Loucy (cell line): ENCODE results near the gene RASD1.

Experiments used
- H2AFZ ChIP-seq: fragments of 200-600 bp; sonication (generic); 2 replicates; pipeline ENCODE4 v1.6.0; 2016; ENCODE audit warnings: antibody characterized with exemption, mild to moderate bottlenecking, low read length, moderate library complexity
- H3F3A ChIP-seq: fragments of 200-600 bp; 2 replicates; pipeline ENCODE4 v1.6.0; 2016; ENCODE audit warnings: antibody characterized with exemption, low read depth, mild to moderate bottlenecking
- H3K27me3 ChIP-seq: fragments of 200-600 bp; sonication (generic); 2 replicates; pipeline ENCODE4 v1.6.1; 2014; ENCODE audit warnings: low read length, mild to moderate bottlenecking; ENCODE audit not compliant: insufficient read depth, poor library complexity, severe bottlenecking
- H3K36me3 ChIP-seq: fragments of 200-600 bp; sonication (generic); 2 replicates; pipeline ENCODE4 v1.6.1; 2016; ENCODE audit warnings: low read length; ENCODE audit not compliant: insufficient read depth
- H3K4me1 ChIP-seq: fragments of 200-600 bp; sonication (generic); 2 replicates; pipeline ENCODE4 v1.5.1; 2014; ENCODE audit warnings: low read length, mild to moderate bottlenecking; ENCODE audit not compliant: insufficient read depth, poor library complexity, severe bottlenecking
- H3K4me2 ChIP-seq: fragments of 200-600 bp; sonication (generic); 2 replicates; pipeline ENCODE4 v1.6.0; 2014; ENCODE audit warnings: antibody characterized with exemption, low read length, low read depth, mild to moderate bottlenecking; ENCODE audit not compliant: poor library complexity, severe bottlenecking
- H3K4me3 ChIP-seq: fragments of 200-600 bp; sonication (generic); 2 replicates; pipeline ENCODE4 v1.5.1; 2014; ENCODE audit warnings: low read length, mild to moderate bottlenecking, mixed read lengths; ENCODE audit not compliant: poor library complexity, severe bottlenecking
- H3K79me2 ChIP-seq: fragments of 200-600 bp; sonication (generic); 2 replicates; pipeline ENCODE4 v1.6.1; 2014; ENCODE audit warnings: low read length; ENCODE audit not compliant: insufficient read depth
- H3K9ac ChIP-seq: fragments of 200-600 bp; sonication (generic); 2 replicates; pipeline ENCODE4 v1.6.0; 2014; ENCODE audit warnings: mild to moderate bottlenecking, low read depth, low read length, moderate library complexity; ENCODE audit not compliant: poor library complexity, severe bottlenecking
- H3K9me2 ChIP-seq: fragments of 200-600 bp; sonication (generic); replicated peaks from 2 replicates; pipeline ENCODE4 v1.6.1; 2016; ENCODE audit warnings: low read depth, low read length, mixed read lengths
- H3K9me3 ChIP-seq: fragments of 200-600 bp; sonication (generic); 2 replicates; pipeline ENCODE4 v1.6.1; 2014; ENCODE audit warnings: mild to moderate bottlenecking, antibody characterized with exemption, low read length, low read depth; ENCODE audit not compliant: insufficient read depth
- H4K20me1 ChIP-seq: fragments of 200-600 bp; sonication (generic); 2 replicates; pipeline ENCODE4 v1.6.0; 2014; ENCODE audit warnings: antibody characterized with exemption, low read length, mild to moderate bottlenecking; ENCODE audit not compliant: insufficient read depth, poor library complexity, severe bottlenecking
- EZH2phosphoT487 ChIP-seq: fragments of 200-600 bp; IDR thresholded peaks from 2 replicates; pipeline ENCODE4 v1.6.1; 2018; ENCODE audit warnings: antibody characterized with exemption, mild to moderate bottlenecking, moderate library complexity, borderline replicate concordance
- TF ChIP-seq, protein P1 (sequence below): fragments of 200-600 bp; sonication (generic); conservative IDR thresholded peaks from 2 replicates; pipeline ENCODE4 v1.5.1; 2014; ENCODE audit warnings: mild to moderate bottlenecking, antibody characterized with exemption, low read length

RASD1 gene

DNA sequence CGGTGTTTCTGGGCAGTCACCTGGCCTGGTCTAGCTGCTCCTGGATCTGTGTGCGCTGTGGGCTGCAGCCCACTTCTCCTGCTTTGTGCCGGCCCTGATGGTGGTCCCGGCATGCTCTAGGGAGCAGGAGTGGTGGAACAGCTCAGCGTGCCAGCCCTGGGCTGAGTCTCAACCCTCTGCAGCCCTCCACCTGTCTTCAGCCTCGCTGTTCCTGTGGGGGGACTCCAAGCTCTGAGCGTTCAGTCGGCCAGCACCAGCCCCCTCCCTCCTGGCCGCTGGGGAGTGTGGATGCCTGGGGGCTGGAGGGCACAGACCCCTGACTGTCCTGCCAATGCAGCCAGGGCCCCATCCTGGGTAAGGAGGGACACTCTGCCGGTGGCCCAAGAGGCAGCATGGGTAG lies 23.7 kb upstream of the RASD1 start:
- Histone ChIP-seq H3K4me3 (no peak overlapping the region), H3K27me3 (no peaks in the 10 kb centered on the region), H4K20me1 (no peaks in the 10 kb centered on the region), H3F3A (no peaks in the 10 kb centered on the region), H3K9me3 (no peaks in the 10 kb centered on the region), H2AFZ (no peak overlapping the region), H3K79me2 (no peaks in the 10 kb centered on the region), H3K4me2 (no peak overlapping the region), H3K9me2 (no peaks in the 10 kb centered on the region), H3K36me3 (no peaks in the 10 kb centered on the region), H3K9ac (no peak overlapping the region), H3K4me1 (no peaks in the 10 kb centered on the region)
- TF ChIP-seq, protein P1, sequence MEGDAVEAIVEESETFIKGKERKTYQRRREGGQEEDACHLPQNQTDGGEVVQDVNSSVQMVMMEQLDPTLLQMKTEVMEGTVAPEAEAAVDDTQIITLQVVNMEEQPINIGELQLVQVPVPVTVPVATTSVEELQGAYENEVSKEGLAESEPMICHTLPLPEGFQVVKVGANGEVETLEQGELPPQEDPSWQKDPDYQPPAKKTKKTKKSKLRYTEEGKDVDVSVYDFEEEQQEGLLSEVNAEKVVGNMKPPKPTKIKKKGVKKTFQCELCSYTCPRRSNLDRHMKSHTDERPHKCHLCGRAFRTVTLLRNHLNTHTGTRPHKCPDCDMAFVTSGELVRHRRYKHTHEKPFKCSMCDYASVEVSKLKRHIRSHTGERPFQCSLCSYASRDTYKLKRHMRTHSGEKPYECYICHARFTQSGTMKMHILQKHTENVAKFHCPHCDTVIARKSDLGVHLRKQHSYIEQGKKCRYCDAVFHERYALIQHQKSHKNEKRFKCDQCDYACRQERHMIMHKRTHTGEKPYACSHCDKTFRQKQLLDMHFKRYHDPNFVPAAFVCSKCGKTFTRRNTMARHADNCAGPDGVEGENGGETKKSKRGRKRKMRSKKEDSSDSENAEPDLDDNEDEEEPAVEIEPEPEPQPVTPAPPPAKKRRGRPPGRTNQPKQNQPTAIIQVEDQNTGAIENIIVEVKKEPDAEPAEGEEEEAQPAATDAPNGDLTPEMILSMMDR: no peak
- no peak for TF ChIP-seq EZH2phosphoT487

DNA sequence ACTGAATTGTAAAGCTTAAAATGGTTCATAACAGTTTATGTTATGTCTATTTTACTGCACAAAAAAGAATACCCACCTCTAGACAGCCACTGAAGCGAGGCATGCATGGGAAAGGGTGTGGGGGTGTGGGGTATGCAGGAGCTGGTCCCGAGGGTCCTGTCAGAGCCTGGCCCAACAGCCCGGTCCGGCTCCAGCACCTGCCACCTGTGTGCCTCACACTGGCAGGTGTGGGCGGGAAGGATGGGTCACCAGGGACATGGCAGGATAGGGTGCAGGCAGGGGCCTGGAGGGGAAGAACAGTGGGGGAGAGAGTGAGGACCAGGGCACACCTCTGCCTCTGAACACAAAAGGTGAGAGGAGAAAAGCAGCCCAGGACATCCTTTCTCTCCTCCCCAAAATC lies 22.8 kb upstream of the RASD1 start:
- Histone ChIP-seq H3K4me3 (no peak overlapping the region), H3K4me2 (no peak overlapping the region), H3K36me3 (no peaks in the 10 kb centered on the region), H4K20me1 (no peaks in the 10 kb centered on the region), H3K79me2 (no peaks in the 10 kb centered on the region), H3K9me3 (no peaks in the 10 kb centered on the region), H3K9me2 (no peaks in the 10 kb centered on the region), H3K9ac (no peak overlapping the region), H3F3A (no peaks in the 10 kb centered on the region), H3K27me3 (no peaks in the 10 kb centered on the region), H3K4me1 (no peaks in the 10 kb centered on the region), H2AFZ (no peak overlapping the region)
- no peak for TF ChIP-seq EZH2phosphoT487
- TF ChIP-seq, protein P1: no peak

GRCh38 chr17:17518014-17518413 lies 21.8 kb upstream of the RASD1 start:
- H4K20me1 ChIP-seq: no peaks in the 10 kb centered on the region
- no peaks in the 10 kb centered on the region for H3K9me3 ChIP-seq
- no peaks in the 10 kb centered on the region for H3K4me1 ChIP-seq
- no peaks in the 10 kb centered on the region for H3K9me2 ChIP-seq
- no peak overlapping the region for H3K4me2 ChIP-seq
- H3K27me3 ChIP-seq: no peaks in the 10 kb centered on the region
- H3K36me3 ChIP-seq: no peaks in the 10 kb centered on the region
- H3K9ac ChIP-seq: no peak overlapping the region
- H3K79me2 ChIP-seq: no peaks in the 10 kb centered on the region
- H3K4me3 ChIP-seq: no peak overlapping the region
- no peak overlapping the region for H2AFZ ChIP-seq
- TF ChIP-seq, protein P1: no peak
- no peak for TF ChIP-seq EZH2phosphoT487
- no peaks in the 10 kb centered on the region for H3F3A ChIP-seq
